WTC11 (cell line): Measurements from ENCODE around the gene PKP4. TPM values are rescaled to one million over a fixed set of nuclear protein-coding genes. Genes with fewer than 3 reads are reported as not detected.

ENCODE experiments used
- AR ChIP-seq: fragments of 250-450 bp; sonication (Bioruptor Pico); IDR thresholded peaks from 2 replicates; pipeline ENCODE4 v1.9.0; 2021; ENCODE audit warnings: mild to moderate bottlenecking
- ATF2 ChIP-seq: sonication (generic); formaldehyde crosslinking; IDR thresholded peaks from 2 replicates; pipeline ENCODE4 v1.8.1; 2022; ENCODE audit warnings: low read depth, missing genetic modification reagents, borderline replicate concordance
- CBFB ChIP-seq: sonication (generic); formaldehyde crosslinking; IDR thresholded peaks from 2 replicates; pipeline ENCODE4 v1.8.1; 2022; ENCODE audit warnings: mild to moderate bottlenecking, low read depth, missing genetic modification reagents
- CREB1 ChIP-seq: sonication (generic); formaldehyde crosslinking; IDR thresholded peaks from 2 replicates; pipeline ENCODE4 v1.8.0; 2023; ENCODE audit warnings: mild to moderate bottlenecking, missing genetic modification reagents
- CREM ChIP-seq: sonication (generic); formaldehyde crosslinking; IDR thresholded peaks from 2 replicates; pipeline ENCODE4 v1.8.1; 2022; ENCODE audit warnings: mild to moderate bottlenecking, missing genetic modification reagents, moderate library complexity
- E2F5 ChIP-seq: sonication (generic); formaldehyde crosslinking; IDR thresholded peaks from 2 replicates; pipeline ENCODE4 v1.8.1; 2022; ENCODE audit warnings: mild to moderate bottlenecking, moderate library complexity, missing genetic modification reagents
- ETV6 ChIP-seq: sonication (generic); formaldehyde crosslinking; IDR thresholded peaks from 2 replicates; pipeline ENCODE4 v1.8.1; 2022; ENCODE audit warnings: mild to moderate bottlenecking, missing genetic modification reagents
- FOXK1 ChIP-seq: sonication (generic); formaldehyde crosslinking; IDR thresholded peaks from 2 replicates; pipeline ENCODE4 v1.8.0; 2022; ENCODE audit warnings: mild to moderate bottlenecking, moderate library complexity, missing genetic modification reagents
- FOXP1 ChIP-seq: sonication (generic); formaldehyde crosslinking; IDR thresholded peaks from 2 replicates; pipeline ENCODE4 v1.8.0; 2022; ENCODE audit warnings: missing genetic modification reagents, mild to moderate bottlenecking, moderate library complexity, borderline replicate concordance
- IRF1 ChIP-seq: sonication (generic); formaldehyde crosslinking; IDR thresholded peaks from 2 replicates; pipeline ENCODE4 v1.8.0; 2023; ENCODE audit warnings: missing genetic modification reagents
- KAT7 ChIP-seq: sonication (generic); formaldehyde crosslinking; IDR thresholded peaks from 2 replicates; pipeline ENCODE4 v1.8.1; 2023; ENCODE audit warnings: missing genetic modification reagents, mild to moderate bottlenecking, borderline replicate concordance
- MYBL2 ChIP-seq: sonication (generic); formaldehyde crosslinking; IDR thresholded peaks from 2 replicates; pipeline ENCODE4 v1.8.1; 2023; ENCODE audit warnings: mild to moderate bottlenecking, moderate library complexity, missing genetic modification reagents
- NFE2L1 ChIP-seq: sonication (generic); formaldehyde crosslinking; IDR thresholded peaks from 2 replicates; pipeline ENCODE4 v1.8.1; 2023; ENCODE audit warnings: missing genetic modification reagents
- NR1H2 ChIP-seq: sonication (generic); formaldehyde crosslinking; IDR thresholded peaks from 2 replicates; pipeline ENCODE4 v1.9.0; 2021; ENCODE audit warnings: mild to moderate bottlenecking, moderate library complexity, missing genetic modification reagents
- PRDM15 ChIP-seq: sonication (generic); formaldehyde crosslinking; IDR thresholded peaks from 2 replicates; pipeline ENCODE4 v1.8.0; 2022; ENCODE audit warnings: missing genetic modification reagents
- RORB ChIP-seq: fragments of 250-450 bp; sonication (Bioruptor Pico); IDR thresholded peaks from 2 replicates; pipeline ENCODE4 v1.9.0; 2021; ENCODE audit warnings: mild to moderate bottlenecking
- SOX15 ChIP-seq: fragments of 250-450 bp; sonication (Bioruptor Pico); IDR thresholded peaks from 2 replicates; pipeline ENCODE4 v1.9.0; 2021; ENCODE audit warnings: mild to moderate bottlenecking
- SP1 ChIP-seq: sonication (generic); formaldehyde crosslinking; conservative IDR thresholded peaks from 2 replicates; pipeline ENCODE4 v1.8.1; 2022; ENCODE audit warnings: missing genetic modification reagents
- TCF7 ChIP-seq: sonication (generic); formaldehyde crosslinking; IDR thresholded peaks from 2 replicates; pipeline ENCODE4 v1.8.0; 2022; ENCODE audit warnings: mild to moderate bottlenecking, low read depth, missing genetic modification reagents, moderate library complexity
- TEAD1 ChIP-seq: sonication (generic); formaldehyde crosslinking; IDR thresholded peaks from 2 replicates; pipeline ENCODE4 v1.8.0; 2022; ENCODE audit warnings: mild to moderate bottlenecking, missing genetic modification reagents
- USF2 ChIP-seq: sonication (generic); formaldehyde crosslinking; IDR thresholded peaks from 2 replicates; pipeline ENCODE4 v1.8.1; 2023; ENCODE audit warnings: mild to moderate bottlenecking, missing genetic modification reagents, moderate library complexity
- ZNF317 ChIP-seq: sonication (generic); formaldehyde crosslinking; IDR thresholded peaks from 2 replicates; pipeline ENCODE4 v1.8.1; 2023; ENCODE audit warnings: low read depth, mild to moderate bottlenecking, moderate library complexity, missing genetic modification reagents, borderline replicate concordance
- ZNF416 ChIP-seq: fragments of 250-450 bp; sonication (Bioruptor Pico); IDR thresholded peaks from 2 replicates; pipeline ENCODE4 v1.9.0; 2021; ENCODE audit warnings: mild to moderate bottlenecking, inconsistent platforms
- ZNF532 ChIP-seq: fragments of 250-450 bp; sonication (Bioruptor Pico); IDR thresholded peaks from 2 replicates; pipeline ENCODE4 v1.9.0; 2021; ENCODE audit warnings: mild to moderate bottlenecking, borderline replicate concordance
- total RNA-seq: library from RNA; stranded (reverse); gene quantifications from 3 replicates; pipeline ENCODE4 v1.2.3, GENCODE V29; 2021

The PKP4 gene
- total RNA-seq, 1 experiment from 2014 or later = 78.9 TPM

GRCh38 chr2:158457826-158458616 is 1.3 kb downstream of the PKP4 start (continued):
- TF ChIP-seq ZNF532 (CRISPR knock-in tag) (no peak), ZNF317 (CRISPR knock-in tag) (0 out of 2 replicates have a peak, but pooled peaks have one; percentile 59), ETV6 (CRISPR knock-in tag) (no peak; the same call in 1 of the 2 replicates), USF2 (CRISPR knock-in tag) (no peak), TEAD1 (CRISPR knock-in tag) (peak; percentile 100), KAT7 (peak; percentile 77; the same call in 1 of the 2 replicates), FOXP1 (CRISPR knock-in tag) (peak; percentile 97), CREM (CRISPR knock-in tag) (peak; percentile 45), FOXK1 (CRISPR knock-in tag) (peak; percentile 88), ZNF416 (CRISPR knock-in tag) (0 out of 2 replicates have a peak, but pooled peaks have one; percentile 34), SOX15 (no peak), AR (0 out of 2 replicates have a peak, but pooled peaks have one; percentile 3), IRF1 (CRISPR knock-in tag) (no peak), RORB (CRISPR knock-in tag) (no peak), NR1H2 (CRISPR knock-in tag) (no peak), CBFB (no peak), NFE2L1 (0 out of 2 replicates have a peak, but pooled peaks have one; percentile 44), TCF7 (CRISPR knock-in tag) (0 out of 2 replicates have a peak, but pooled peaks have one; percentile 44), PRDM15 (CRISPR knock-in tag) (no peak), SP1 (peak; percentile 64; the same call in 1 of the 2 replicates), CREB1 (peak; percentile 73; the same call in 1 of the 2 replicates), ATF2 (CRISPR knock-in tag) (no peak), MYBL2 (CRISPR knock-in tag) (peak; percentile 67; the same call in 1 of the 2 replicates), E2F5 (CRISPR knock-in tag) (peak; percentile 73; the same call in 1 of the 2 replicates)
